ENCODE measurements around the gene INPP5D.

GRCh38 chr2:233202531-233202944 is 142.4 kb downstream of the INPP5D start:
- no peak for TF ChIP-seq CTCF (IDR thresholded peaks at IDR 0.05; ENCODE audit: insufficient read depth, low read depth, low read length)
- no peak for TF ChIP-seq EZH2 (IDR thresholded peaks at IDR 0.05; ENCODE audit: insufficient read depth, low read length)
